ENCODE results near the gene UBE2O.

Gene UBE2O

DNA sequence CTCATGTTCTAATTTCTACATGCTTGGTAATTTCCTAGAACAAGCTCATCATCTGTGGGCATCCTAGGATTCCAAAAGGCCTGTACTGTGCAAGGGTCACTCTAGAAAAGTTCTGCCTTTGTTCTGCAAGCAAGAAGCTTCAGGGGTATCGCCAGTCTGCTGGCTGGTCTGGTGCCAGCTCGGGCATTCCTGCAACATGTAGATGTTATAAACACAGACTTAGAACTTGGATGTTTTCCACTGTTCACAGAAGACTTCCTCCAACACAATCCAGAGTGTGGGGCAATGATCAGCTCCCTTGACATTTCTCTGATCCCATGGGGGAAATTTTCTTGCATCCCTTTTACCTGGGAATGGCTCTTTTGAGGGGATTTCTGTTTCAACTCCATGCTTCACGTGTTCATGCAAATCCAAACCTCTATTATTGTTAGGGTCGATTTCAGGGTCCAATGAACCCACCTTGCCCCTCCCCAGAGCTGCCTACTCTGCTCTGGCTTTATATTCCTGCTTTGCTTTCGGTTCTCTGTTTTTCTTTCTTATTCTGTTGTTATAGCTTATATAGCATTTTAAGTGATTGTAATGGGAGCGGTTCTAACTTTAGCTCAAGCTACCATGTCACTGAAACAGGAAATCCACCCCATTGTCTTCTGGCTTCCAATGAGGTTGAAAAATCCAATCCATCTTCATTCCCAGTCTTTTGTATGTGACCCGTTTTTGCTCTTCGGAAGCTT lies 25.3 kb downstream of the UBE2O start:
- Mint-ChIP-seq H3K4me3 (no peak overlapping the region), H3K36me3 (ENCODE audit: low read depth) (peaks cover 5% of the 10 kb centered on the region), H3K27ac (no peak overlapping the region), H3K27me3 (ENCODE audit: low read depth) (no peaks in the 10 kb centered on the region), H3K4me1 (ENCODE audit: low read depth) (peaks cover 11% of the 10 kb centered on the region), H3K9me3 (no peaks in the 10 kb centered on the region)

GRCh38 chr17:76426853-76427252 lies 26.1 kb downstream of the UBE2O start:
- Mint-ChIP-seq H3K9me3 (no peaks in the 10 kb centered on the region), H3K27me3 (ENCODE audit: low read depth) (no peaks in the 10 kb centered on the region), H3K36me3 (ENCODE audit: low read depth) (peaks cover 6% of the 10 kb centered on the region), H3K27ac (no peak overlapping the region), H3K4me1 (ENCODE audit: low read depth) (peaks cover 11% of the 10 kb centered on the region), H3K4me3 (no peak overlapping the region)

DNA sequence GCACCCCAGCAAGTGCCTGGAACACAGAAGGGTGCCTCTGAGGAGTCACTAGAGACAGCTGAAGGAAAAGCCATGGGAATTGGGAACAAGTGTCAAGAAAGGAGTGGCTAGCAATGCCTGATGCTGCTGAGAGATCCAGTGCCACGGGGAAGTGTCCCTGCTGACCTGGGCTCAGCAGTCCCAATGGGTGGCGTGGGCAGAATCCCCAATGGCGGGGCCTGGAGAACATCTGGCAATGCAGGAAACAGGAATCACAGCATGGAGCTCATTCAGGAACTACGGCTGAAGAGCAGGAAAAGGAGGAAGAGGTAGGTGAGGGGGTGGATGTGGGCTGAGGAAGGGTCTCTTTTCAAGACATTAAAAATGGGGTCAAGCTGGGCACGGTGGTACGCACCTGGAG lies 30.1 kb downstream of the UBE2O start:
- Mint-ChIP-seq H3K4me1 (ENCODE audit: low read depth) (peaks cover 4% of the 10 kb centered on the region), H3K36me3 (ENCODE audit: low read depth) (peaks cover 4% of the 10 kb centered on the region), H3K27ac (no peak overlapping the region), H3K27me3 (ENCODE audit: low read depth) (no peaks in the 10 kb centered on the region), H3K9me3 (no peaks in the 10 kb centered on the region), H3K4me3 (no peak overlapping the region)

DNA sequence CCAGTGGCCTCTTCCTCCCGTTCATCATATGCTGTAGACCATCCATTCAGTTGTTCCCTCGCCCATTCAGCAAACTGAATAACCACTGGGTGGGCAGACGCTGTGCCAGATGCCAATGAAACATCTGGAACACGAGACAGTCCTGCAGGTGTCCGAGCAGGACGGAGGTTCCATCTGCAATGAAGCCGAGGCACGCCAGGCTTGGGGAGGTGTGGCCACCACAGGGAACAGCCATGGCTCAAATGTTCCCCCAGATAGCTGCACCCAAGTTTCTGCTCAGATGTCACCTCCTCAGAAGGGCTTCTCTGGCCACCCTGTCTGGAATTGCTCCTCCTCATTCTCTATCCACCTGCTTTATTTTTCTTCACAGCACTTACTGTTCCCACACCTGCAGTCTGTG lies 30.5 kb downstream of the UBE2O start:
- Mint-ChIP-seq H3K9me3 (no peaks in the 10 kb centered on the region), H3K36me3 (ENCODE audit: low read depth) (peaks cover 4% of the 10 kb centered on the region), H3K4me1 (ENCODE audit: low read depth) (peaks cover 7% of the 10 kb centered on the region), H3K4me3 (no peak overlapping the region), H3K27me3 (ENCODE audit: low read depth) (no peaks in the 10 kb centered on the region), H3K27ac (no peak overlapping the region)

- no peak overlapping the region for H3K4me3 Mint-ChIP-seq
- no peaks in the 10 kb centered on the region for H3K9me3 Mint-ChIP-seq
- peaks cover 6% of the 10 kb centered on the region for H3K4me1 Mint-ChIP-seq (ENCODE audit: low read depth)
- H3K27ac Mint-ChIP-seq: no peak overlapping the region
- no peaks in the 10 kb centered on the region for H3K27me3 Mint-ChIP-seq (ENCODE audit: low read depth)
- H3K36me3 Mint-ChIP-seq (ENCODE audit: low read depth): peaks cover 4% of the 10 kb centered on the region
Measured at GRCh38 chr17:76421044-76421407, 31.9 kb downstream of the UBE2O start.

DNA sequence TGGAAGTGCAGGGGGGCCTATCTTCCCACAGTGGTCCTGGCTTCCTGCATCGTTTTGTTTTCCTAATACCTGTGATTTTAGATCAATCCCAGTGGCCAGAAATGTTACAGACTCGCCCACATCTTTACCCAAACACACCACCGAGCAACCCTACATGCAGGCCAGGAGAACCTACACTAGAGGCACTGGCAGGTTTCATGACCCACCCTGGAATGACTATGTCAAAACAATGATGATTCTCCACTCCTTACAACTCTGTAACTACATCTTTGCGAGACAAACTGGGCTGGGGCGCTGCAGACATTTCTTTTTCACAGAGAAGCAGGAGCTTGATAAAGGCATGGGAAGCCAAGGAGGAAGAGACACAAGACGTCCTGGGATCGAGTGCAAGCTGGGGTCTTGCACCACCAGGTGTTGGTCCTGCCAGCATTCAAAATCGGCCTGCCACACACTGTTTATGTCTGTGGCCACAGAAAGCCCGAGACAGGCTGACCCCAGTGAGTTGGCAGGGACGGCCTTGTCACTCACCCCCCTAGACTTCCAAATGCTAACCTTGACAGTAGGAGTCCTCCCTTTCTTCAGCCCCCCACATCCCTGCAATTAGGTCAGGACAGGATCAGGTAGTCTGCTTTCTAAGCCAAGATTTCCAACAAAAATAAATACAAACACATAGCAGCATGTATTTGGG lies 32.5 kb downstream of the UBE2O start:
- Mint-ChIP-seq H3K9me3 (no peaks in the 10 kb centered on the region), H3K27ac (no peak overlapping the region), H3K36me3 (ENCODE audit: low read depth) (peaks cover 4% of the 10 kb centered on the region), H3K4me3 (no peak overlapping the region), H3K4me1 (ENCODE audit: low read depth) (peaks cover 6% of the 10 kb centered on the region), H3K27me3 (ENCODE audit: low read depth) (no peaks in the 10 kb centered on the region)

DNA sequence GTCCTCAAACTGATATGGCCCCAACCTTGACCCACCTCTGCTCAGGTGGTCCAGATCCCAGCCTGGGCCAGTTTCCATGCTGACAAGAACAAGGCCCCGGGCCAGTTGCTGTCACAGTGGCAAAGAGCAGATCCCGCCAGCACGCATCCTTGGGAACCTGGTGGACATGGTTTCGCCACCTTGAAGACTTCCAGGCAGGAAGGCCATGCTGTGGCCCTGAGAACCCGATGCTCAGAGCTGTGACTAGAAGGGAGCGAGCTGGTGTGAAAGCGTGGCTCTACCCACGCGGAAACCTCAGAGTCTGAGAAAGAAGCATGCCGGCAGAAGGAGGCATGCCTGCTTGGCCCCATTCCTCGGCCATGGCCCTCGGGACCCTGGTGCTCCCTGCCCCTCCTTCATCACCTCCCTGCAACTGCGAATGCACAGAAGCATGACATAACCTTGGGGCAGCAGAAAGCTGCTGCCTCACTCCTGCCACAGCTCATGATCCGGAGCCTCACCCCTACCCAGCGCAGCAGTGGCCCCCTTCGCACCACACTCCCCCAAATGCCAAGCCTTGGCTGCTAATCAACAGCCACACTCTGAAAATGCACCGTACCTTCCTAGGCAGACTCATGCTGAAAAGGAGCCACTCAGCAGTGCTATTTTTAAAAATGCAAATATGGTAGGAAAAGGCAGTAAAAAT lies 33.2 kb downstream of the UBE2O start:
- Mint-ChIP-seq H3K4me1 (ENCODE audit: low read depth) (peaks cover 6% of the 10 kb centered on the region), H3K36me3 (ENCODE audit: low read depth) (peaks cover 4% of the 10 kb centered on the region), H3K27me3 (ENCODE audit: low read depth) (no peaks in the 10 kb centered on the region), H3K27ac (no peak overlapping the region), H3K9me3 (no peaks in the 10 kb centered on the region), H3K4me3 (no peak overlapping the region)

DNA sequence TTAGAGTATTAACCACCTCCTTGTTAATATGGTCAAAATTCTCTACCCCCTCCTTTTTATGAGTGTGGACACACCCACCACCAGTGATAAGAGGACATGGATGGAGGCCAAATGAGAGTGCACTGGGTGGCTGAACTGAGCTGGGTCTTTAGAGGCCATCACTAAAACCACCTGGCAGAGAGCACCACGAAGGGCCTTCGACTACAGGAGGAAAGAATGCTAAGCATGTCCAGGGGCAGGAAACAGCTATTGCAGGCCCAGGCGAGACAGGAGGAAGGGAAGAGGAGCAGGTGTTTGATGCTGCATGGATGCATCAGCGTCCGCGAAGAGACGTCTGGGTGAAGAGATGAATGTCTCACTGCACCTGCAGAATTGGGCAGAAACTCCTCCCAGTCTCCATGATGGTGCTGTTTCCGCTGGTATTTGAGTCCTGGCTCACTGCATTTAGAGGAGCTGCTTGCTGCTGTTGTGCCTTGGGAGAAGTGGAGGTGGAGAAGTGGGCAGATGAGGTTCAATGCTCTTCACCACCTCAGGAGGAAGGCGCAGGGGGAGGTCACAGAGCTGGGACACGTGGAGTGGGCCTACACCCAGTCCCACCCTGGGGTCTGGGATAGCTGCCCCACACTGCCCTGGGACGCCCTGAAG lies 35.3 kb downstream of the UBE2O start:
- no peaks in the 10 kb centered on the region for H3K9me3 Mint-ChIP-seq
- no peak overlapping the region for H3K4me3 Mint-ChIP-seq
- peaks cover 6% of the 10 kb centered on the region for H3K4me1 Mint-ChIP-seq (ENCODE audit: low read depth)
- H3K36me3 Mint-ChIP-seq (ENCODE audit: low read depth): peaks cover under 1% of the 10 kb centered on the region
- H3K27me3 Mint-ChIP-seq (ENCODE audit: low read depth): no peaks in the 10 kb centered on the region
- H3K27ac Mint-ChIP-seq: no peak overlapping the region

DNA sequence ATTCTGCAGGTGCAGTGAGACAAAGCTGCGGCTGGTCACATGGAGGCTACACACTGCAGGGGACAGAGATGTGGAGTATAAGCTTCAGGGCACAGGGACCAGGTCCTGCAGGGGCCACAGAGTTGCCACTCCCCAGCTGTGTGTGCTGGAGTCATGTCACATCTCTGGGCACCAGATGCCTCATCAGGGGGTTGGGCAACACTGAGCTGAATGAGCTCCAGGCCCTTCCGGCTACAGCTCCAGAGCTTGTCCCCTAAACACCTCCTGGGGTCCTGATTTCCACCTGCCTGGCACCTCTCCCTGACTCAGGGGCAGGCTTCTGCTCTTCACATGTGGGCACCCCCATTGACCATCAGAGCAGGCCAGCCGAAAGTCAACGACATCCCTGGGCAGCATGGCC lies 36.1 kb downstream of the UBE2O start:
- Mint-ChIP-seq H3K9me3 (no peaks in the 10 kb centered on the region), H3K4me3 (no peak overlapping the region), H3K27me3 (ENCODE audit: low read depth) (no peaks in the 10 kb centered on the region), H3K4me1 (ENCODE audit: low read depth) (peaks cover 6% of the 10 kb centered on the region), H3K27ac (no peak overlapping the region), H3K36me3 (ENCODE audit: low read depth) (no peaks in the 10 kb centered on the region)

DNA sequence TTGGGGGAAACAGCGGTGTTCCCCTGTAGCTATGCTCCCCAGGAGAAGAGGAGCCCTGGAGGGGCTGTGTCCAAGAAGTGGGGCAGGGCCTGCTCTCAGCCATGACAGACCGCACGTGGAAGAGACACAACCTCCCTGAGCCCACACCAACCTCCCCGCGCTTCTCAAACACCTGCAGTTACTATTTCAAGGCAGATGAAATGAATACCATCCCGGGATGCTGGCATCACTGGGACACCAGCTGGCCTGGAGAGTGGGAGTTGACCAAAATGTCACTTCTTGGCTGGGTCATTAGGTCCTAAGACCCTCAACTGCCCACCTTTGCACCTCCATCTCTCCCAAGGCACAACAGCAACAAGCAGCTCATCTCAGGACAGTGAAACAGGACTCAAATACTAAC lies 36.5 kb downstream of the UBE2O start:
- no peaks in the 10 kb centered on the region for H3K9me3 Mint-ChIP-seq
- H3K4me1 Mint-ChIP-seq (ENCODE audit: low read depth): peaks cover 6% of the 10 kb centered on the region
- no peak overlapping the region for H3K4me3 Mint-ChIP-seq
- H3K27me3 Mint-ChIP-seq (ENCODE audit: low read depth): no peaks in the 10 kb centered on the region
- no peak overlapping the region for H3K27ac Mint-ChIP-seq
- H3K36me3 Mint-ChIP-seq (ENCODE audit: low read depth): no peaks in the 10 kb centered on the region

DNA sequence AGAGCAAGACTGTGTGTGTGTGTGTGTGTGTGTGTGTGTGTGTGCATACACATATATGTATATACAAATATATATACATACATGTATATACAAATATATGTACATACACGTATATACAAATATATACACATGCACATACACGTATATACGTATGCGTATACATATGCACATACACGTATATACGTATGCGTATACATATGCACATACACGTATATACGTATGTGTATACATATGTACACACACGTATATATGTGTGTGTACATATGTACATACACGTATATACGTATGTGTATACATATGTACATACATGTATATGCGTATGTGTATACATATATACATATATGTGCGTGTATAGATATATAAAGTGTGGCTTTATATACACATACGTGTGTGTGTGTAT lies 37.2 kb downstream of the UBE2O start:
- H3K4me1 Mint-ChIP-seq (ENCODE audit: low read depth): peaks cover 6% of the 10 kb centered on the region
- H3K4me3 Mint-ChIP-seq: no peak overlapping the region
- no peaks in the 10 kb centered on the region for H3K9me3 Mint-ChIP-seq
- no peaks in the 10 kb centered on the region for H3K27me3 Mint-ChIP-seq (ENCODE audit: low read depth)
- no peaks in the 10 kb centered on the region for H3K36me3 Mint-ChIP-seq (ENCODE audit: low read depth)
- no peak overlapping the region for H3K27ac Mint-ChIP-seq

DNA sequence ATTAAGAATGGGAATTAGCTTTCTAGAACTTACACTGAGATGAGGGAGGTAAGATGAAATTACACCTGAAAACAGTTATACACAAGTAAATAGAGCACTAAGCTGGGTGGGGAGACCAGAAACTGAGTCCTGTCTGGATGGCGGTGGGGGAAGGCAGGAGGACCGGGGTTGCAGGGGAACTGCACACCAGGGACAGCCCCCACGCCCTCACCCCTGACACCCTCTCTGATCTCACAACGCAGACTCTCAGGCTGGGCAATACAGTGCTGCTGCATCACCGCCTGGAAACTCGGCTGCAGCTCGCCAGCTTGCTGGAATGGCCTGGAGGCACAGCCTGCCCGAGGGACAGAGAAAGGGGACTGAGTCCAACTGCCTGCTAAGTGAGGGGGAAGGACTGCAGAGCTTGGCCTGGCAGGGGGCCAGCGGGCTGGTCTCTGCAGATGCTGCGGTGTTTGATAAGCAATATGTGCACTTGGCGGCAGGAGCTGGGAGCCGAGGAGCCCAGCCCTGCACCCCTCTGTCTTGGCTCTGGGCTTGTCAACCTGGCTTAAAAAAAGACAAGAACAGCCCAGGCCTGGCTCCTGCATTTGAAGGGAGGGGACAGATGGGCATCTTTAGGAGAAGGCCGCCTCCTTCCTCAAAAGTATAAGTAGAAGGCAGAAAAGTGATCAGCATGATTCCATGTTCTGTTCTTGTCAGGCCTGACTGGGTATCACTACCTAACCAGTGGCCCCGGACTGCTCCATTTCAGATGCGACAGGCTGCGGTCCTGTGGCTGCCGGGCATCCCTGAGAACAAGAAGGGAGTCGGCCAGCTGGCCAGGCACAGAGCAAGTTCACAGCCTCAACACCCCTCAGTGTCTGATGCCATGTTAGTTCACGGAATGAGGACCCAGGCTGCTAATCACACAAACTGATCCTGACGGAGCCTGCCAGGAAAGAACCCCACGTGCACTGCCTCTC lies 38.3 kb downstream of the UBE2O start:
- Mint-ChIP-seq H3K27me3 (ENCODE audit: low read depth) (no peaks in the 10 kb centered on the region), H3K9me3 (no peaks in the 10 kb centered on the region), H3K4me3 (no peak overlapping the region), H3K27ac (no peak overlapping the region), H3K36me3 (ENCODE audit: low read depth) (no peaks in the 10 kb centered on the region), H3K4me1 (ENCODE audit: low read depth) (peaks cover 6% of the 10 kb centered on the region)

GRCh38 chr17:76411247-76411646 lies 41.7 kb downstream of the UBE2O start:
- Mint-ChIP-seq H3K4me3 (no peak overlapping the region), H3K27me3 (ENCODE audit: low read depth) (no peaks in the 10 kb centered on the region), H3K4me1 (ENCODE audit: low read depth) (peaks cover 4% of the 10 kb centered on the region), H3K27ac (no peak overlapping the region), H3K36me3 (ENCODE audit: low read depth) (no peaks in the 10 kb centered on the region), H3K9me3 (no peaks in the 10 kb centered on the region)

Measured in T-helper 1 cell treated with Interleukin-12 subunit alpha and Interleukin-12 subunit beta and Interleukin-4 antibody, amounts not matched to agents 30 μg/mL and 1 μg/mL, for 36 hours (primary cell).